NB4 (cell line): ENCODE data around the gene EPC1.
"Not testable (repeated sequence)": the region's sequence is repeated elsewhere in the genome, so short reads cannot be mapped to it uniquely, and the experiment has no call there.

ENCODE experiments used
- POLR2A ChIP-seq: IDR thresholded peaks from 2 replicates; pipeline ENCODE4 v1.6.1; 2011; ENCODE audit warnings: mild to moderate bottlenecking; ENCODE audit not compliant: insufficient read length; ENCODE audit errors: extremely low read depth
- TF ChIP-seq, protein P1 (sequence below): IDR thresholded peaks from one replicate; pipeline ENCODE4 v1.5.1; 2012; ENCODE audit warnings: low read depth, low read length

- TF ChIP-seq, protein P1, sequence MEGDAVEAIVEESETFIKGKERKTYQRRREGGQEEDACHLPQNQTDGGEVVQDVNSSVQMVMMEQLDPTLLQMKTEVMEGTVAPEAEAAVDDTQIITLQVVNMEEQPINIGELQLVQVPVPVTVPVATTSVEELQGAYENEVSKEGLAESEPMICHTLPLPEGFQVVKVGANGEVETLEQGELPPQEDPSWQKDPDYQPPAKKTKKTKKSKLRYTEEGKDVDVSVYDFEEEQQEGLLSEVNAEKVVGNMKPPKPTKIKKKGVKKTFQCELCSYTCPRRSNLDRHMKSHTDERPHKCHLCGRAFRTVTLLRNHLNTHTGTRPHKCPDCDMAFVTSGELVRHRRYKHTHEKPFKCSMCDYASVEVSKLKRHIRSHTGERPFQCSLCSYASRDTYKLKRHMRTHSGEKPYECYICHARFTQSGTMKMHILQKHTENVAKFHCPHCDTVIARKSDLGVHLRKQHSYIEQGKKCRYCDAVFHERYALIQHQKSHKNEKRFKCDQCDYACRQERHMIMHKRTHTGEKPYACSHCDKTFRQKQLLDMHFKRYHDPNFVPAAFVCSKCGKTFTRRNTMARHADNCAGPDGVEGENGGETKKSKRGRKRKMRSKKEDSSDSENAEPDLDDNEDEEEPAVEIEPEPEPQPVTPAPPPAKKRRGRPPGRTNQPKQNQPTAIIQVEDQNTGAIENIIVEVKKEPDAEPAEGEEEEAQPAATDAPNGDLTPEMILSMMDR = not testable (repeated sequence)
- TF ChIP-seq POLR2A = not testable (repeated sequence)
Measured at GRCh38 chr10:32219156-32219555, 127.8 kb downstream of the EPC1 start.
